Measurements from ENCODE around the gene TES.
A peak's percentile ranks its signal among the peaks of the same experiment; 100 is the strongest.

Gene TES

DNA sequence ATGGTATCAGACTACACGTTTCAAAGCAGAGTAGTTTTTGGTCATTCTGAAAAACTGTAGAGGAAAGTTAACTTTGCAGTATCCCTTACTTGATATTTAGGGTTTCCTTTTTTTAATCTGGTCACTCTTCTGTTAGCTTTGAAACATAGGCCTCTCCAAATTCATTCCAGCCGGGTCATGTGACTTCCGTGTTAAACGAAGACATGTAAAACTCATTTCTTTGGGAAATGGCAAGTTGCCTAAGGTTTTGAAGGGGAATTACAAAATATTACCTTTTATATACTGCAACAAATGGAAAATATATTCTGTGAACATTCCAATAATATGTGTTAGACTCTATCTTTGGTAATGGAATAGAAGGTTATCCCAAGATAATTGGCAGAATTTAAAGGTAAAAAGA lies 9.5 kb downstream of the TES start:
- no peak for DNase-seq

DNA sequence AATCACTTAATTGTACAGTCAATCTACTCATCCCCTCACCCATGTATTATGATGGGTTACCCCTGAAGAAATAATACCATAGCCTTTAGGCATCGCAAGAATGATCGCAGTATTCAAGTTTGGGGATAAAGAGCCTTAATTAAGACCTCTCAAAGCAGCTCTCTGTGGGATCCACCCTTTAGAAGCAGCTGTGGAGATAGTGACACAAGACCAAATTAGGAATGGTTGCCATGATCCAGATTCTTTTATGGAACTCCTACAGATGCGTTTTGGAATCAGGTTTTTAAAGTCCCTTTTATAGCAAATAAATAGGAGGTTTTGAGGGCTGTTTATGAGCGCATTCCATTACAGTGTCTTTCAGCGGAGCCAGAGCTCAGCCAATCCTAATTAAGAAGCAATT lies 12.2 kb downstream of the TES start:
- no peak for DNase-seq

DNA sequence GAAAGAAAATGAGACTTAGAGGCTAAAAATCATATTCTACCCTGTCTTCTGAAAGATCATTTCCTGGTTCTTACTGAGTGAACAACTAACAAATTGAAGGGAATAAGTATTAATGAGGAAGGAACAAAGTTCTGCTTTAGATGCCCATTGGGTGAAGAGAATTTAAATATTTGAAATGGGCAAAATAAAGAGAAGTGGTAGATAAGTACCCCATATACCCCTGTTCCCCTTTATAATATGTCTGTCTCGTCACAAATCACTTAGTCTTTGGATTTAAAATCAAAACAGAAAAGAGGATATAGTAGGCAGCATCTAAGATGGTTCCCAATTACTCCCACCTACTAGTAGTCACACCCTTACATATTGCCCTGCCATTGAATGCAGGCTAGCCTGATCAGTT lies 13.2 kb downstream of the TES start:
- DNase-seq = no peak

- DNase-seq = no peak
Measured at GRCh38 chr7:116224492-116225098, 14.3 kb downstream of the TES start.

DNA sequence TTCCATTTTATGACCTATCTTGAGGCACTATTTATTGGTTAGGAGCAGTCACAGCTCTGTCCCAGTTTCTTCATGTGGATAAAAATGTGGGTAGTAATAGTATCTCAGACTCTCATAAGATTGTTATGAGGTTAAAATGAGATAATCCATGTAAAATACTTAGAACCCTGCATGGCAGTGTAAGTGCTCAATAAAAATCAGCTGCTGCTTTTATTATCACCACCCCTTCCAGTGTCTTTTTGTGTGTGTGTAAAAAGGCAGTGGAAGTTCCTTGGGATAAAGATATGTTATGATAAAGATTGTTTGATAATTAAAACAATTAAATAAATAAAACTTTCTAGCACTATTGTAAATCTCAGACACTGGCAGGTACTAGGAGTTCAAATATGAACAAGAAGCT lies 15.5 kb downstream of the TES start:
- no peak for DNase-seq

- no peak for DNase-seq
Measured at GRCh38 chr7:116226664-116227063, 16.3 kb downstream of the TES start.

- no peak for DNase-seq
Measured at GRCh38 chr7:116227678-116228239, 17.4 kb downstream of the TES start.

GRCh38 chr7:116228241-116228640 lies 17.9 kb downstream of the TES start:
- no peak for DNase-seq

DNA sequence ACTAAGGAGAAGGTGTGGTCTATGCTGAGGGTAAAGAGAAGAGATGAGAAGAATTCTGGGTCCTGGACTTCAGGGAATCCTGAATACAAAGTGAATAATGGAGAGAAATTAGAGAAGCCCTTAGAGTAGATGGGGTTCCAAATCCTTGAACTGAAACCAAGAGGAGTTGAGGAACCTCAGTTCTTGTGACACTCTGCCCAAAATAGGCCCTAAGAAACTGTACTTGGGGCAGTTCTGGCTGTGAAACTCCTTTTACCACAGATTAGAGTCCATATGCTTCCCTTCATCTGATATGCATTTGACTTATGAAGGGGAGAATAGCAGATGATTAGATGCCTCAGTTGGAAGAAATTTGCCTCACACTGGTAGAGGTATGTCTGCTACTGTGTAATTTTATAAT lies 19.0 kb downstream of the TES start:
- peak in 1 of 56 donors; percentile 5 for DNase-seq

DNA sequence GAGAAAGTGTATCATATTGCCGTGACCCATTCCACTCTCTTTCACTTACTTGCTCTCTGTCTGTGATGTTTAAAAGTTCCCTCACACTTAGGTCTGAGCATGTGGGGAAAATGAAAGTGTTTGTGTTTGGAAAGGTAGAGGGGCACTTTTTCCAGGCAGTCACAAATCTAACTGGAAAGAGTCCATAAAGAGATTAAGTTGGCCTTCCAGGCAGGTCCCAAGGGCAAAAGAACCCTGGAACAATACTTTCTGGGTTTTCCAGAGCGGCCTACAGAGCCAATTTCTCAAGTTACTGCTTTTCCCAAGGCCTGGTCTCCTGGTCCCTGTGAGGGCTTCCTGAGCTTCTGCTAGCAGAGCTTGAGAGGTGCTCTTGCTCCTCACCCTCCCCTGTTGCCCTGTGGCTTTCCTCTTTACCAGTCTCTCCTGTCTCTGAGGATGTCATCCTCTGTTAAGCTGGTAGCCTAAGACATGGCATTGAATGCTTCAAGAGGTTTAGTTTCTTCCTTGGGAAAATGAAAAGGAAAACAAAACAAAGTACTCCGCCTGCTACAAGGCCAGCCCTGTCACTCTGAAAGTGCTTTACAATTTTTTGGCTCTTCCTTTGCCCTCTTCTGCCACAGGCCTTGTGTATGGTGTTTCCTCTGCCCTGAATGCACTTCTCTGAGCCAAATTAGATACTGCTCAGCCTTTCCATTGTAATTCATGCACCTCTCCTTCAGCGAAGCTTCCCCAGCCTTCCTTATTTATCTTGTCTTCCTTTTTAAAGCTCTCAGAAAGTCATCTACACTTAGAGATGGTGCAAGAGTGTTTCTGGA lies 20.1 kb downstream of the TES start:
- no peak for DNase-seq

- no peak for DNase-seq
Measured at GRCh38 chr7:116231543-116231942, 21.2 kb downstream of the TES start.

- DNase-seq = no peak
Measured at GRCh38 chr7:116231949-116232348, 21.6 kb downstream of the TES start.

GRCh38 chr7:116232350-116232749 lies 22.0 kb downstream of the TES start:
- no peak for DNase-seq

DNA sequence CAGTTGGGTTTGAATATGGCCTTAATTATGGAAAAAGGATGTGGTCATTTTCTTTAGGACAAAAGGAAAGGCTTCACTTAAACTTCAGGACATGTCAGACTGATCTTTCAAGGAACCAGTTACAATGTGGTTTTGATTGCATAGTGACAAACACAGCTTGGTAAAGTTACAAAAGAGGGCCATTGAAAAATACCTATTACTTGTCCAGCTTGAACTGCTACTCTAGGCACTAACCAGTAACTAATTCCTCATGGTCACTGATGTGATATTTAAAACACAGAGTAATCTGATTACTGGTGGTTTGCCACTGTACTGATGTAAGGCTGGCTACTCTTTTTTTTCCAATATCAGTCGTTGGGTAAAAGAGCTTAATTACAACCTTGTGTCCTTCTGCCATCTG lies 22.6 kb downstream of the TES start:
- no peak for DNase-seq

DNA sequence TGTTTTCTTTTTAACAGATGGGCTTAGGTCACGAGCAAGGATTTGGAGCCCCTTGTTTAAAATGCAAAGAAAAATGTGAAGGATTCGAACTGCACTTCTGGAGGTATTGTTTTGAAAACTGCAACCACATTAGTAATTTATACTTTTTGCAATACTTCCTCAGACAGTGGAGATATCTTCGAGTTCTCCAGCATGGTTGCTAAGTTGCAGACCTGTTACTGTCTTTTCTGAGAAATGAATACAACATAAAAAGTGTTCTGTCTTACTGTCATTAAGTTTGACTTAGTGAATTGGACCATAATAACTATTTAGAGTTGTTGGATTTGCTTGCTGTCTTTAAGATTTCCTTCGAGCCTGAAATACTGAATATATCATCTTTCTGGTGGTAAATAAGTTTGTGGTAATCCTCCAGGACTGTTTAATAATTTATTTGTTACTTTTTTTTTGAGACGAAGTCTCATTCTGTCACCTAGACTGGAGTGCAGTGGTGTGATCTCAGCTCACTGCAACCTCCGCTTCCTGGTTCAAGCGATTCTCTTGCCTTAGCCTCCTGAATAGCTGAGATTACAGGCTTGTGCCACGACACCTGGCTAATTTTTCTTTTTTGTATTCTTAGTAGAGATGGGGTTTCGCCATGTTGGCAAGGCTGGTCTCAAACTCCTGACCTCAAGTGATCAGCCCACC lies 24.3 kb downstream of the TES start:
- no peak for DNase-seq

GRCh38 chr7:116235380-116235779 lies 25.0 kb downstream of the TES start:
- DNase-seq = no peak

DNA sequence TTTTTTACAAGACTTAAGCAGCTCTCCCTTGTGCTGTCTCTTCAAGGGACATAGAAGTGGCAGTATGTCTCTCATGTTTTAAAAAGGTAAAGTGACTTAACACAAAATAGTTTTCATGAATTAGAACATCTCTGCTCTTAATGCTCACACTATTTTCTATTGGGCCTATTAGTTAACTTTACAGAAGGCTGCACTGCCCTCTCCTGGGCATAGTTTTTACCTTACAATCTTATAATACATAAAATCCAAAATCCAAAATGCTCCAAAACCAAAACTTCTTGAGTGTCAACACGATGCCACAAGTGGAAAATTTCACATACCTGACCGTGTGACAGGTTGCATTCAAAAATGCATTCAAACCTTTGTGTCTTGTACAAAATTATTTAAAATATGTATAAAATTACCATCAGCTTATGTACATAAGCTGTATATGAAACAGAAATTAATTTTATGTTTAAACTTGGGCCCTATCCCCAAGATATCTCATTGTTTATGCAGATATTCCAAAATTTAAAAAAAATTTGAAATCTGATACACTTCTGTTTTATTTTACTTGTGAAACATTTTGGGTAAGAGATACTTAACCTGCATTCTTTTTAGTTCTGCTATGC lies 25.8 kb downstream of the TES start:
- peak in 14 of 56 donors; percentile 1 to 77 (median 16) for DNase-seq

- DNase-seq = no peak
Measured at GRCh38 chr7:116239020-116239419, 28.7 kb downstream of the TES start.

DNA sequence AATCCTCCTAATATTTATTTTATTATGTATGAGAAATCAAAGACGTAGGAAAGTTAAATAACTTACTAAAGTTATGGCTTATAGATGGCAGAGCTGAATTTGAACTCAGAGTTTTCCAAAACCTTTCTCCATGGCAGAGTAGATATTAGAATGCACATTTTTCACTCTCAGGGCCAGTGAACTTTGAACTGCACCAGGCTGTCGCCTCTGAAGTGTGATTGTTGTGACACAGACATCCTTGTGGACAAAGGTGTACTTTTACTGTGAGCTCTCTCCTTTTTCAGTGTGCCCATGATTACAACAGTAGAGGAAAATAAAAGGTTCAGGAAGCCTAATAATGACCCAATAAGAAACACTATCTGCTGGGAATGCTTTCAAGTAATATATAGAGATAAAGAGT lies 29.1 kb downstream of the TES start:
- DNase-seq = no peak

DNA sequence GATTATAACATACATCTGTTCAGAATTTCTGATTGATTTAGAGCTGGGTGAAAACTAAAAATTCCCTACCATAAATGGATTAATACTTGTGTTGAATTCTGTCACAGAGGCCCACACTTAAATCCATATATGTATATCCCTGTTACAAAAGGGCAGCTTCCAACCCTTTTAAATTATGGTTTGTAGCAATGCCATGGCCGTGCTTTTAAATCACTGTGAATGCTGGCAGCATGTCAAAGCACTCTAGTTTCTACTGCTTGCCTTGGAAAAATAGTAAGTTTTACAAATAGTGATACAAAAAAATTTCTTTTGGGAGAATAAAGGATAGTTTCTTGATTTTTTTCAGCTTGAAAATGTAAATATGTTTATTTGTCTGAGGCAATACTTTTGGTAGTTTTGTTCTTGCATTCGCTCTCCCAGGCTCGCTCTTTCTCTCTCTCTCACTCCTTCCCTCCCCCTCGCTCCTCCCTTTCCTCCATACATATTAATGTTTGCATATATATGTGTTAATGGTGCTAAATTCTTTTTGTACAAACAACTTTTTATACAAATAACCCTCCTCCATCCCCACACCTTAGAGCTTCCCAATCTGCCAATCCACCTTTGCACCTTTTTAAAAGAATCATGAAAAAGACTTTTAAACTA lies 29.8 kb downstream of the TES start:
- no peak for DNase-seq

GRCh38 chr7:116241291-116241690 lies 31.0 kb downstream of the TES start:
- no peak for DNase-seq

Data from amygdala (tissue), 56 donors.